Endothelial cell (in vitro differentiated cells): ENCODE results near the gene TRIM3. TPM values are rescaled to one million over a fixed set of nuclear protein-coding genes. Genes with fewer than 3 reads are reported as not detected.

ENCODE experiments used
- DNase-seq: peaks from one replicate; pipeline ENCODE4 v3.0.0; 2021; ENCODE audit warnings: low spot score
- H3K27ac Mint-ChIP-seq: one replicate; pipeline ENCODE4 v1.8.0; 2021; ENCODE audit warnings: mixed read lengths, inconsistent platforms; ENCODE audit not compliant: unreplicated experiment
- H3K27me3 Mint-ChIP-seq: one replicate; pipeline ENCODE4 v1.8.0; 2021; ENCODE audit warnings: mild to moderate bottlenecking, moderate library complexity, mixed read lengths, inconsistent platforms; ENCODE audit not compliant: unreplicated experiment
- H3K36me3 Mint-ChIP-seq: one replicate; pipeline ENCODE4 v1.8.0; 2021; ENCODE audit warnings: mild to moderate bottlenecking, low read depth, mixed read lengths, inconsistent platforms; ENCODE audit not compliant: unreplicated experiment
- H3K4me1 Mint-ChIP-seq: one replicate; pipeline ENCODE4 v1.8.0; 2021; ENCODE audit warnings: mild to moderate bottlenecking, mixed read lengths, inconsistent platforms; ENCODE audit not compliant: unreplicated experiment
- H3K4me3 Mint-ChIP-seq: one replicate; pipeline ENCODE4 v1.8.0; 2021; ENCODE audit warnings: mild to moderate bottlenecking, mixed read lengths, inconsistent platforms; ENCODE audit not compliant: unreplicated experiment
- H3K9me3 Mint-ChIP-seq: one replicate; pipeline ENCODE4 v1.8.0; 2021; ENCODE audit warnings: mixed read lengths, inconsistent platforms; ENCODE audit not compliant: unreplicated experiment
- total RNA-seq: library from RNA; stranded (reverse); fragmentation: NEBNext Ultra II Directional; extraction: Animal tissue kit (Norgen Biotek cat#: 25700); gene quantifications from one replicate; pipeline ENCODE4 v1.2.1, GENCODE V29; 2021; ENCODE audit not compliant: unreplicated experiment
- TF ChIP-seq, protein P1 (sequence below): fragments of 200-600 bp; sonication (generic); IDR thresholded peaks from one replicate; pipeline ENCODE4 v1.5.0; 2021; ENCODE audit warnings: antibody characterized with exemption; ENCODE audit not compliant: unreplicated experiment

TRIM3 gene
- total RNA-seq, 1 donor from 2014 or later: 26.0 TPM

DNA sequence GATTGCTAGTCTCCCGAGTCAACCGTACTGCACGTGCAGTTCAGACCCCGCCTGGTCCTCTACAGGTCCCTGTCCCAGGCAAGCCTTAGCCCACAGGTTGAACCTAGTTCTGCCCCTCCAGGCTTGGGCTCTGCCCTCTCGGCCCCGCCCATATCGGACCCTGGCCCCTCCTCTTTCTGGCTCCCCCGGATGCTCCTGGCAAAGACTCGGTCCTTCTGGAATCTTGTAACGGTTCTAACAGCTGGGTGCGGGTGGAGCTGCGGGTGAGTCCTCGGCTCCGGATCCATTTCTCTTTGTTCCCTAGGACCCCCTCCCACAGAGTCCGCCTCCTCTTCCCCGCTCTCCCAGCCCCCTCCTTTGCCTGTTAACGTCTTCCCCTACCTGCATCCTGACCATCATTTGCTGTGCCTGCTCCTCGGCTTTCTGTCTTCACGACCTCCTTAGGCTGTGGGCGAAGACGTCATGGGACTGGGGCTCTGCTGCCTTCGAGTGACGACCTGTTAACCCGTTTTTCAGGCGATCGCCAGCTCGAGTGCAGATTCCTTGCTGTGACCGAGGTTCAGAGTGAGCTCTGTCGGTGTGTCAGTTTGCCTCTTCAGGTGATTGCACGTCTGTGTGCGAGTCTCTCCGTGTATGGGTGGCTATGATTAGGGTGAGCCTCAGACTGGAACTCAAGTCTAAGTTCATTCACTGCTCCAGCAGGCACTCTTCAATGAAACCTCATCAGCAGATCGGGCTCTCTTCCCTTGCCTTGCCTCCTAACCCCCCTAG is 23.5 kb upstream of the TRIM3 start, which contains the start of gene DNHD1:
TSS of gene DNHD1 (plus strand) at position 212 of the 771 bp plus-strand sequence. CDS start 936 bp downstream, outside the sequence.
- H3K9me3 Mint-ChIP-seq: no peaks in the 10 kb centered on the region
- H3K36me3 Mint-ChIP-seq: peaks cover 12% of the 10 kb centered on the region
- H3K27ac Mint-ChIP-seq: no peak within 1 kb of the TSS
- TF ChIP-seq, protein P1, sequence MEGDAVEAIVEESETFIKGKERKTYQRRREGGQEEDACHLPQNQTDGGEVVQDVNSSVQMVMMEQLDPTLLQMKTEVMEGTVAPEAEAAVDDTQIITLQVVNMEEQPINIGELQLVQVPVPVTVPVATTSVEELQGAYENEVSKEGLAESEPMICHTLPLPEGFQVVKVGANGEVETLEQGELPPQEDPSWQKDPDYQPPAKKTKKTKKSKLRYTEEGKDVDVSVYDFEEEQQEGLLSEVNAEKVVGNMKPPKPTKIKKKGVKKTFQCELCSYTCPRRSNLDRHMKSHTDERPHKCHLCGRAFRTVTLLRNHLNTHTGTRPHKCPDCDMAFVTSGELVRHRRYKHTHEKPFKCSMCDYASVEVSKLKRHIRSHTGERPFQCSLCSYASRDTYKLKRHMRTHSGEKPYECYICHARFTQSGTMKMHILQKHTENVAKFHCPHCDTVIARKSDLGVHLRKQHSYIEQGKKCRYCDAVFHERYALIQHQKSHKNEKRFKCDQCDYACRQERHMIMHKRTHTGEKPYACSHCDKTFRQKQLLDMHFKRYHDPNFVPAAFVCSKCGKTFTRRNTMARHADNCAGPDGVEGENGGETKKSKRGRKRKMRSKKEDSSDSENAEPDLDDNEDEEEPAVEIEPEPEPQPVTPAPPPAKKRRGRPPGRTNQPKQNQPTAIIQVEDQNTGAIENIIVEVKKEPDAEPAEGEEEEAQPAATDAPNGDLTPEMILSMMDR: no peak
- peaks cover 4% of the 10 kb centered on the region for H3K27me3 Mint-ChIP-seq
- DNase-seq: peak; percentile 21
- H3K4me1 Mint-ChIP-seq: peaks cover 3% of the 10 kb centered on the region
- peak within 1 kb of the TSS; percentile 48 for H3K4me3 Mint-ChIP-seq

DNA sequence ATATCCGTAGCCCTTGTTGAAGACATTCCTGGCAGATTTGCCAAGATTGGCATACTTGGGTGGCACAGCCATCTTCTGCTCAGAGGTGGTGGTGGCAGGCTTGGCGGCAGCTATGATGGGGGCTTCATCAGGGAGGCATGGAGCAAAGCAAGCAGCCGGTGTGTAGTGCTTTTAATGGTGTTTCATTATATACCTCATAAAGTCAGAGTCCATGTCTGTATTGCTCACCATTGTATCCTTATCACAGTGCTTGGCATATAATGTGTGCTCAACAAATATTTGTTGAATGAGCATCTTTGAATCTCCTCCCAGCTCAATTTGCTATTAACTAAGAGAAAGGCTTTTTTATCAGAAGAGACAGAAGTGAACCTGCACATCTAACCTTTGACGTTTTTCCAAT is 15.6 kb upstream of the TRIM3 start:
- TF ChIP-seq, protein P1: no peak
- Mint-ChIP-seq H3K9me3 (no peaks in the 10 kb centered on the region), H3K27me3 (no peaks in the 10 kb centered on the region), H3K4me1 (no peaks in the 10 kb centered on the region), H3K27ac (peak overlapping the region; percentile 5), H3K36me3 (peaks cover 8% of the 10 kb centered on the region), H3K4me3 (no peak overlapping the region)
- no peak for DNase-seq

DNA sequence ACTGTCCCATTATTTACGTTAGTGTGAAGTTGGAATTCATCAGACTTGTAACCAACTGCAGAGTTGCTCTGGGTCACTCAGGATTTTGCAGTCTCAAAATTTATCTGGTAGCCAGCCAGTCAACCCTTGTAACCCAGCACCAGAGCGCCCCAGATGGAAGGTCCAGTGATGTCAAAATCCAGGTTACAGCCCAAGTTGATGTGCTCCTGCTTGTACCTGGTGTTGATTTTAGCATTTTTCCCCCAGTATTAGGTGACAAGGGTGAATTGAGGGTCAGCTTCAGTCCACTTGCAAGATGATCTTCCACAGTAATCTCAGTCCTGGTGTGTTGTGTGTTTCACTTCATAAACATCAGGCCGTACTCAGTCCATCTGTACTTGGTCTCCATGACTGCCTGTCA is 15.1 kb upstream of the TRIM3 start:
- TF ChIP-seq, protein P1: no peak
- no peaks in the 10 kb centered on the region for H3K27me3 Mint-ChIP-seq

DNA sequence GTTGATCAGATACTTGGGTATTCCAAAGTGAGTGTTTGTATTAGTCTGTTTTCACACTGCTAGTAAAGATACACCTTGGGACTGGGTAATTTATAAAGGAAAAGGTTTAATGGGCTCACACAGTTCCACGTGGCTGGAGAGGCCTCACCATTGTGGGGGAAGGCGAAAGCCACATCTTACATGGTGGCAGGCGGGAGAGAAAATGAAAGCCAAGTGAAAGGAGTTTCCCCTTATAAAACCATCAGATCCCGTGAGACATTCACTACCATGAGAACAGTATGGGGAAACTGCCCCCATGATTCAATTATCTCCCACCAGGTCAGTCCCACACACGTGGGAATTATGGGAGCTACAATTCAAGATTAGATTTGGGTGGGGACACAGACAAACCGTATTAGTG is 14.6 kb upstream of the TRIM3 start:
- Mint-ChIP-seq H3K36me3 (peaks cover 11% of the 10 kb centered on the region), H3K27ac (no peak overlapping the region), H3K4me3 (no peak overlapping the region), H3K9me3 (no peaks in the 10 kb centered on the region), H3K4me1 (peaks cover 2% of the 10 kb centered on the region), H3K27me3 (no peaks in the 10 kb centered on the region)
- TF ChIP-seq, protein P1: no peak
- no peak for DNase-seq

More for the DNA sequence above, 15.1 kb upstream of the TRIM3 start:
- Mint-ChIP-seq H3K27ac (no peak overlapping the region), H3K36me3 (peaks cover 8% of the 10 kb centered on the region), H3K9me3 (no peaks in the 10 kb centered on the region), H3K4me1 (no peaks in the 10 kb centered on the region), H3K4me3 (no peak overlapping the region)
- no peak for DNase-seq

DNA sequence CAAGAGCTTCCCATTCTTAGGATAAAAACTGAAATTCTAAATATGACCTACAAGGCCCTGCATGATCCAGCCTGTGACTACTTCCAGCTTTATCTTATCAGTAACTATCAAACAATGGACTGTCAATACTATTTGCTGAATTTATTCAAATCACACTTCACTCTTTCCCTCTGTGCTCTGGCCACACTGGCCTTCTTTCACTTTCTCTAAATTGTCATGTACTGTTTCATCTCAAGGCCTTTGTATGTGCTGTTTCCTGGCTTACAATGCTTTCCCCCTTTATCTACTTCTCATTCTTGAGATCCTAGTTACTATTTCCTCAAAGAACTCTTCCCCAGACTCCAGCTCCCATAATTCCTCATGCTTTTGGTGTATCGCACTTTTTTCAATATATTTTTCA is 13.2 kb upstream of the TRIM3 start:
- H3K9me3 Mint-ChIP-seq: no peaks in the 10 kb centered on the region
- no peaks in the 10 kb centered on the region for H3K27me3 Mint-ChIP-seq
- H3K4me3 Mint-ChIP-seq: no peak overlapping the region
- no peak overlapping the region for H3K27ac Mint-ChIP-seq
- peaks cover 13% of the 10 kb centered on the region for H3K4me1 Mint-ChIP-seq
- peaks cover 13% of the 10 kb centered on the region for H3K36me3 Mint-ChIP-seq
- DNase-seq: no peak
- TF ChIP-seq, protein P1: no peak
